ENCODE measurements around the gene SENP3. TPM values are rescaled to one million over a fixed set of nuclear protein-coding genes. Genes with fewer than 3 reads are reported as not detected.
A peak's percentile ranks its signal among the peaks of the same experiment; 100 is the strongest.

Gene SENP3
- total RNA-seq, 2 experiments from 2014 or later, result 77.6 to 100 TPM

- Histone ChIP-seq H4K20me1 (ENCODE audit: insufficient read depth, low read length) (no peaks in the 10 kb centered on the region), H3K9me3 (ENCODE audit: low read length) (no peaks in the 10 kb centered on the region), H3K4me1 (ENCODE audit: insufficient read depth, low read length, poor library complexity, severe bottlenecking) (peaks cover 40% of the 10 kb centered on the region), H3K27ac (ENCODE audit: low read depth, low read length, poor library complexity, severe bottlenecking) (no peak overlapping the region), H3K79me2 (ENCODE audit: insufficient read depth, low read depth, low read length) (peaks cover 11% of the 10 kb centered on the region; the same call in 1 of the 2 replicates), H3K4me2 (ENCODE audit: low read length) (peak overlapping the region; percentile 27), H3K36me3 (ENCODE audit: insufficient read depth, low read length) (no peaks in the 10 kb centered on the region), H2AFZ (ENCODE audit: low read length) (peak overlapping the region; percentile 12; the same call in 1 of the 2 replicates), H3K9me2 (ENCODE audit: insufficient read depth, low read length) (no peaks in the 10 kb centered on the region), H3K4me3 (ENCODE audit: low read depth, low read length, poor library complexity, severe bottlenecking) (no peak overlapping the region)
- no peak for TF ChIP-seq CTCF (conservative IDR thresholded peaks at IDR 0.05; ENCODE audit: low read length)
- TF ChIP-seq EZH2phosphoT487 (IDR thresholded peaks at IDR 0.05; ENCODE audit: borderline replicate concordance, low read depth, low read length), result no peak
- intact Hi-C loops (cut with micrococcal nuclease; ENCODE audit: unreplicated experiment), result no loop called here
- CTCF ChIA-PET (ENCODE audit: unreplicated experiment), result no interaction called here
- BruUV-seq (replicated peaks), result no TSS peak
- POLR2A ChIA-PET, result interaction anchor here (0.7 to 0.9 kb wide), 2 partner anchors 33 to 190 kb away, joined by 3 read pairs; no protein-coding TSS in a partner anchor
- peak; percentile 33 for DNase-seq (ENCODE audit: low spot score)
These were observed 3.8 kb upstream of the SENP3 start for GRCh38 chr17:7557775-7558543.

- Histone ChIP-seq H4K20me1 (ENCODE audit: insufficient read depth, low read length) (no peaks in the 10 kb centered on the region), H3K9me3 (ENCODE audit: low read length) (no peaks in the 10 kb centered on the region), H3K27ac (ENCODE audit: low read depth, low read length, poor library complexity, severe bottlenecking) (no peak within 1 kb of the TSS), H3K4me3 (ENCODE audit: low read depth, low read length, poor library complexity, severe bottlenecking) (no peak within 1 kb of the TSS), H3K4me1 (ENCODE audit: insufficient read depth, low read length, poor library complexity, severe bottlenecking) (peaks cover 40% of the 10 kb centered on the region), H3K9me2 (ENCODE audit: insufficient read depth, low read length) (no peaks in the 10 kb centered on the region), H3K36me3 (ENCODE audit: insufficient read depth, low read length) (peaks cover 6% of the 10 kb centered on the region; the same call in 1 of the 2 replicates), H3K4me2 (ENCODE audit: low read length) (peak within 1 kb of the TSS; percentile 74), H2AFZ (ENCODE audit: low read length) (peak within 1 kb of the TSS; percentile 12; the same call in 1 of the 2 replicates), H3K79me2 (ENCODE audit: insufficient read depth, low read depth, low read length) (peaks cover 19% of the 10 kb centered on the region; the same call in 1 of the 2 replicates)
- no TSS peak for BruUV-seq (replicated peaks)
- POLR2A ChIA-PET, result interaction anchor here (0.7 to 0.9 kb wide), 2 partner anchors 33 to 189 kb away, joined by 3 read pairs; no protein-coding TSS in a partner anchor
- intact Hi-C loops (cut with micrococcal nuclease; ENCODE audit: unreplicated experiment), result no loop called here
- TF ChIP-seq CTCF (conservative IDR thresholded peaks at IDR 0.05; ENCODE audit: low read length) (no peak), EZH2phosphoT487 (IDR thresholded peaks at IDR 0.05; ENCODE audit: borderline replicate concordance, low read depth, low read length) (no peak)
- no peak for DNase-seq (ENCODE audit: low spot score)
- CTCF ChIA-PET (ENCODE audit: unreplicated experiment), result no interaction called here
These were observed 3.0 kb upstream of the SENP3 start, which contains the start of gene TNFSF13 for GRCh38 chr17:7558544-7559319. Gene TNFSF13, plus strand, starts transcription at chr17:7558750. Its CDS starts 290 bp downstream, at chr17:7559040.
